ENCODE results near the gene ASS1.

Gene ASS1

GRCh38 chr9:130470950-130471349 lies 26.2 kb downstream of the ASS1 start:
- Histone ChIP-seq H3K4me3 (ENCODE audit: low read depth in 1 of 2, low read length in 1 of 2) (no peak overlapping the region), H3K36me3 (no peaks in the 10 kb centered on the region), H3K4me1 (ENCODE audit: control insufficient read depth in 1 of 2, insufficient read depth in 1 of 2, low read depth in 1 of 2, low read length in 1 of 2) (no peaks in the 10 kb centered on the region)

GRCh38 chr9:130471411-130472183 lies 26.8 kb downstream of the ASS1 start:
- H3K4me3 ChIP-seq (ENCODE audit: low read depth in 1 of 2, low read length in 1 of 2) = no peak overlapping the region
- H3K27me3 ChIP-seq = peaks cover 89% of the 10 kb centered on the region
- TF ChIP-seq CTCF (IDR thresholded peaks at IDR 0.05) = no peak
- H3K27ac ChIP-seq = no peak overlapping the region
- no peaks in the 10 kb centered on the region for H3K4me1 ChIP-seq (ENCODE audit: control insufficient read depth in 1 of 2, insufficient read depth in 1 of 2, low read depth in 1 of 2, low read length in 1 of 2)
- H3K9me3 ChIP-seq = no peaks in the 10 kb centered on the region
- H3K36me3 ChIP-seq = no peaks in the 10 kb centered on the region

More at GRCh38 chr9:130470950-130471349, 26.2 kb downstream of the ASS1 start:
- Histone ChIP-seq H3K27me3 (peaks cover 95% of the 10 kb centered on the region), H3K9me3 (no peaks in the 10 kb centered on the region), H3K27ac (no peak overlapping the region)
- TF ChIP-seq CTCF (IDR thresholded peaks at IDR 0.05) = no peak

- Histone ChIP-seq H3K27ac (no peak overlapping the region), H3K4me1 (ENCODE audit: control insufficient read depth in 1 of 2, insufficient read depth in 1 of 2, low read depth in 1 of 2, low read length in 1 of 2) (no peaks in the 10 kb centered on the region), H3K4me3 (ENCODE audit: low read depth in 1 of 2, low read length in 1 of 2) (no peak overlapping the region), H3K9me3 (no peaks in the 10 kb centered on the region), H3K36me3 (no peaks in the 10 kb centered on the region), H3K27me3 (peaks cover 89% of the 10 kb centered on the region)
- no peak for TF ChIP-seq CTCF (IDR thresholded peaks at IDR 0.05)
These were observed 27.5 kb downstream of the ASS1 start for GRCh38 chr9:130472184-130472705.

- H3K4me3 ChIP-seq (ENCODE audit: low read depth in 1 of 2, low read length in 1 of 2) = no peak overlapping the region
- peaks cover 85% of the 10 kb centered on the region for H3K27me3 ChIP-seq
- no peaks in the 10 kb centered on the region for H3K4me1 ChIP-seq (ENCODE audit: control insufficient read depth in 1 of 2, insufficient read depth in 1 of 2, low read depth in 1 of 2, low read length in 1 of 2)
- H3K36me3 ChIP-seq = no peaks in the 10 kb centered on the region
- no peak for TF ChIP-seq CTCF (IDR thresholded peaks at IDR 0.05)
- H3K9me3 ChIP-seq = no peaks in the 10 kb centered on the region
- no peak overlapping the region for H3K27ac ChIP-seq
These were observed 28.2 kb downstream of the ASS1 start for GRCh38 chr9:130473009-130473408.

GRCh38 chr9:130473566-130473965 lies 28.8 kb downstream of the ASS1 start:
- H3K9me3 ChIP-seq = no peaks in the 10 kb centered on the region
- H3K4me1 ChIP-seq (ENCODE audit: control insufficient read depth in 1 of 2, insufficient read depth in 1 of 2, low read depth in 1 of 2, low read length in 1 of 2) = no peaks in the 10 kb centered on the region
- peaks cover 79% of the 10 kb centered on the region for H3K27me3 ChIP-seq
- TF ChIP-seq CTCF (IDR thresholded peaks at IDR 0.05) = no peak
- H3K36me3 ChIP-seq = no peaks in the 10 kb centered on the region
- no peak overlapping the region for H3K27ac ChIP-seq
- H3K4me3 ChIP-seq (ENCODE audit: low read depth in 1 of 2, low read length in 1 of 2) = no peak overlapping the region
